GM21737 (cell line): Measurements from ENCODE around the gene ANKDD1A.

Experiments
- ATAC-seq: cut with Tn5 transposase; IDR thresholded peaks from one replicate; pipeline ENCODE4 v1.9.1; 2021; ENCODE audit warnings: mild to moderate bottlenecking, moderate library complexity; ENCODE audit not compliant: unreplicated experiment

The ANKDD1A gene

GRCh38 chr15:64895285-64896065, 16.2 kb upstream of the ANKDD1A start:
- ATAC-seq = no peak

GRCh38 chr15:64896371-64897069, 15.2 kb upstream of the ANKDD1A start:
- no peak for ATAC-seq

GRCh38 chr15:64897345-64897985, 14.2 kb upstream of the ANKDD1A start:
- ATAC-seq = no peak

DNA sequence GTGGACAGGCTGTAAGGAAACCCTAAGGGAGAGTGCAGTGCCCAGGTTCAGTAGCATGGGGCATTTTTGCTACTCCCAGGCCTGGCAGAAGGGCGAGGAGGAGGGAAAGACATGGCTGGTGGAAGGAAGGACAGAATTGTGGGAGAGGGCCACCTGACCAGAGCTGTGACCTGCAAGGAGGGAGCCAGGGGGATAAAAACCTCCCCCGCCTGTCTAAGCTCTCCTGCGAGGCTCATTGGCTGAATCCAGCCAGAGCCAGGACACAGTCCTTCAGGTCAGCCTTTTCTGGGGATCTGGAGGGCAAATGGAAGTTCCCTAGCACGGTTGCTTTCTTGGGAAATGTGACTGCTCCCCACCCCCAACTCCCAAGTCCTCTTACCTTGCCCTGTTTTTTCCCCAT, 13.3 kb upstream of the ANKDD1A start:
- ATAC-seq = no peak

- ATAC-seq = no peak
Measured at GRCh38 chr15:64901141-64901540, 10.6 kb upstream of the ANKDD1A start.

DNA sequence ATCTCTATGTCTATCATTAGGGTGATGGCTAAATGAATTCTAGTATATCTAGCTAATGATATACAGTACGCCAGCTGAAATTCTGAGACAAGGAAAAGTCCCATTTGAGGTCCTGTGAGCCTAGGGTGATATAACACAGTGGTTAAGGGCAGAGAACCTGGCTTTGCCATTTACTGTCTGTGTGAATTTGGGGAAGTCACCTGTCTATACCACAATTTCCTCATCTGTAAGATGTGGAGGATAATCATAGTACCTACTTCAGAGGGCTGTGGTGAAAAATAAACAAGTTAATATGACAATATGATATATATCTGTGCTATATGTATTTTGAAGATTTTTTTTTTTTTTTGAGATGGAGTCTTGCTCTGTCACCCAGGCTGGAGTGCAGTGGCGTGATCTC, 9.8 kb upstream of the ANKDD1A start:
- ATAC-seq = no peak

GRCh38 chr15:64902863-64903262, 8.8 kb upstream of the ANKDD1A start:
- no peak for ATAC-seq

- ATAC-seq = no peak
Measured at GRCh38 chr15:64903326-64903950, 8.3 kb upstream of the ANKDD1A start.

DNA sequence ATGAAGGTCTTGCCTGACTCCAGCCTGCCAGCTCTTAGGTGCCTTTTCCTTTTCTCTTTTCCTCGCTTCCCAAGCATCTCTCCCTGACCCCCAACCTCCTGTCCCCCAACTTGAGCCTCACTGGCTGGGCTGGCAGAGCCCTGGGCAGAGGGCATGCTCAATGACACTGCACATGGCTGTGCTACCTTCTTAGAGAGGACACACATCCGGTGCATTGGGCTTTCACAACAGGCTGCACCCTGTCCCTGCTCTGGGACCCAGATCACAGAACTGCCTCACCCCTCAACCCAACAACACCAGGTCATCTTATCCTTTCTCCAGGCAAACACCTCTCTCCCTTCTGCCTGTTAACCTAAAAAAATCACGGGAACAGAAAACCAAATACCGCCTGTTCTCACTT, 7.5 kb upstream of the ANKDD1A start:
- ATAC-seq = no peak

- ATAC-seq = peak; percentile 63
Measured at GRCh38 chr15:64905119-64905831, 6.4 kb upstream of the ANKDD1A start.

GRCh38 chr15:64905941-64906340, 5.8 kb upstream of the ANKDD1A start:
- ATAC-seq = no peak

DNA sequence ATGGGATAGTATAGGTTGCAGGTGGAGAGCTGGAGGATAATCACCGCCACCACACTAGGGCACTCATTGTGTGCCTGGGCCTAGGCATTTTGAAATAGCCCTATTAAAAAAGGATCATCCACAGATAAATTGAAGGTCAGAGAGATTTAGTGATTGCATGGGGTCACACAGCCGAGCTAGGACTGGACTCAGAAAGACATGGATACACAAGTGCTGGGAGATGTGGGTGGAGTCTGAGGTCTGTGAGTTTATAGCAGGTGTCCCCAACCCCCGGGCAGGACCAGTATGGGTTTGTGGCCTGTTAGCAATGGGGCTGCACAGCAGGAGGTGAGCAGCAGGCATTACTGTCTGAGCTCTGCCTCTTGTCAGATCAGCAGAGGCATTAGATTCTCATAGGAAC, 5.3 kb upstream of the ANKDD1A start:
- no peak for ATAC-seq

DNA sequence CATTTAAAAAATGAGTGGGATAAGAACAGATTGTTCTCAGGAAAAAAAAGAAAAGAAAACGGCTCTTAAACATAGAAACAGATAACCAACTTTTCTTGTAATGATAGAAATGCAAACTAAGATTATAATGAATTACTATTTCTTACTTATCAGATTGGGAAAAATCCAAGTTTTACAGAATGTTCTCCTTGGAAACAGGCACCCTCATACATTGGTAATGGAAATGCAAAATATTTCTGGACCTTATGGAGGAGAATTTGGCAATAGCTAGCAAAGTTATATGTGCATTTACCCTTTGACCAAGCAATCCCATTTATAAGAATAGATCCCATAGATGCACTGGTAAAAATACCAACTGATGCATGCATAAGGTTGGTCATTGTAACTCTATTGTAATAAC, 3.7 kb upstream of the ANKDD1A start:
- no peak for ATAC-seq

DNA sequence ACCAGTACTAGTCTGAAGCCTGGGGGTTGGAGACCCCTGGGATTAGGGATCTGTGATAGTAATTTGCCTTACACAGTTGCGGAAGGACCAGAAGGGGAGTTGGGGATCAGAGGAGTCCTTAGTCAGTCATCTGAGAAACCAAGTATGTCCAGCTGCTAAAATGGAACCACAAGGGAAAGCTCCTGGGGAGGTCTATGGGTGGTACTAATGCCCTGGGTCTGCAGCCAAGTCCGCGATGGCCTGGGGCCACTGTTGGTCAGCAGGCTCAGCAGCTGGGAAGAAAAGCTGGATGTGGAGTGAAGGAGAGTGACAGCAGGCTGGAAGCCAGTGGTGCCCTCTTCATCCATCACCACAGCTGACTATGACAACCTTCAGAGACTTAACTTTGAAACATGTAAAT, 2.2 kb upstream of the ANKDD1A start:
- ATAC-seq = no peak

- ATAC-seq = no peak
Measured at GRCh38 chr15:64912379-64913325, 950 bp downstream of the ANKDD1A start.

DNA sequence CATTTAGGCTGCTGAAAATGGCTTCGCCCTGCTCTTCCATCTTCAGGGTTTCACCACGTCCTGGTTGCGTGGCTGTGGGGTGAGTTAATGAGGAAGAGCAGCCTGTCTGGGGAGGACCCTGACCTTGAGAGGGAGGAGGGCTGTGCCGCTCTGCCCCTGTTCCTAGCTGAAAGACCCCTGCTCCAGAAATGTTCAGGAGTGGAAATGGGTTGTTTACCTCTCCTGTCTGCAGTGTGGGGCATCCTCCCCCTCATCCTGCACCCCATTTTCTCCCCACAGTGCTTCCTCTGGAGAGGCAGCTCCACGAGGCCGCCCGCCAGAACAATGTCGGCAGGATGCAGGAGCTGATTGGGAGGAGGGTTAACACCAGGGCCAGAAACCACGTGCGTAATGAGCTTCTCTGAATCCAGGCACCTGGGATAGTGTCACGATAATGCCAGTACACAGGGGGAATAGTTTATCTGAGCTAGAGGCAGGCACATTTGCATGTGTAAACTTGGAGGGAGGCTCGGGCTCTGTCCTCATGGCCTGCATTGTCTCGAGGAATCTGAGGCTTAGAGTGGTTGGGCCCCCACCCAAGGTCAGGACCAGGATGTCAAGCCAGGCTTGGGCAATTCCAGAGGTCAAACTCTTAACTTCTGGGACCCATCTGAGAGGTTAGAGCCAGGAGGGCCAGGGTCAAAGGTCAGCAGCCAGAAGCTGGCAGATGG, 4.0 kb downstream of the ANKDD1A start:
- no peak for ATAC-seq

- ATAC-seq = no peak
Measured at GRCh38 chr15:64916365-64916764, 4.7 kb downstream of the ANKDD1A start.

DNA sequence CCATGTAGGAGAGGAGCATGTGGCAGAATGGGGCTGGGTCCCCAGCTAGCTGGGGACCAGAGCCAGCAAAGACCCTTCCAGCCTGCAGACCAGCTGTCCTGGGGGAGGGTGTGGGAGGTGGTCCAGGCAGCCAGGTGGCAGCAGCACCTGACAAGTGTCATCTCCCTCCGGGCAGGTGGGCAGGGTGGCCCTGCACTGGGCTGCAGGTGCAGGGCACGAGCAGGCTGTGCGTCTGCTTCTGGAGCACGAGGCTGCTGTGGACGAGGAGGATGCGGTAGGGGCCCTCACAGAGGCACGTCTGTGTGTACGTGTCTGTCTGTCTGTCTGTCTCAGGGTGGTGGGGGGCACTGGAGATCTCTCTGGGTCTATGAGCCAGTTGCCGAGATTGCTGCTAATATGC, 5.5 kb downstream of the ANKDD1A start:
- ATAC-seq = no peak

DNA sequence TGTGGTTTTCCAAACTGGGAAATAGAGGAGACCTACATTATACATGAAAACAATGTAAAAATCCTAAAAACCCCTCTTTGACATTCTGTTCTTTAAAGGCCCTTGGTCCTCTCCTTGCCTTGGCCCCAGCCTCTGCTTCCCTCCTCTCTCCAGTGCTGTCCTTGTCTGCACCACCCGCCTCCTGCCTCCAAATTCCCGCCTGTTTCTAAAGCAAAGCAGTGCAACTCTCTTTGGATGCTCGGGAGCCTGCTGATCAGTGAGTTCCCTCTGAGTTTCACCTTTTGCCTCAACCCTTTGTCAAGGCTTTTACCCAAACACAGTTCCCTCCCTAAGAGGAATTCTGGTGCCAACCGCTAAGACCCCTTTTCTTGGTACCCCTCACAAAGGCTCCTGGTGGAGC, 8.0 kb downstream of the ANKDD1A start:
- ATAC-seq = no peak
